Measurements from ENCODE around the gene KRTAP4-1.
"Not testable (repeated sequence)": the region's sequence is repeated elsewhere in the genome, so short reads cannot be mapped to it uniquely, and the experiment has no call there.

The KRTAP4-1 gene

GRCh38 chr17:41168121-41168520 is 16.6 kb downstream of the KRTAP4-1 start, which contains the start of gene KRTAP4-3:
Gene KRTAP4-3, minus strand, starts transcription at chr17:41168221. Its CDS starts 49 bp downstream, at chr17:41168172.
- FAIRE-seq = no peak

GRCh38 chr17:41167561-41167960 is 17.1 kb downstream of the KRTAP4-1 start:
- FAIRE-seq = no peak

GRCh38 chr17:41163828-41164227 is 20.9 kb downstream of the KRTAP4-1 start:
- no peak for FAIRE-seq

GRCh38 chr17:41160648-41161047 is 24.1 kb downstream of the KRTAP4-1 start, which contains the start of gene KRTAP4-4:
Gene KRTAP4-4, minus strand, starts transcription at chr17:41160748. Its CDS starts 57 bp downstream, at chr17:41160691.
- no peak for FAIRE-seq

- FAIRE-seq = not testable (repeated sequence)
Measured at GRCh38 chr17:41160190-41160589, 24.5 kb downstream of the KRTAP4-1 start.

- no peak for FAIRE-seq
Measured at GRCh38 chr17:41153856-41154255, 30.9 kb downstream of the KRTAP4-1 start.

- FAIRE-seq = no peak
Measured at GRCh38 chr17:41151525-41151924, 33.2 kb downstream of the KRTAP4-1 start.

GRCh38 chr17:41150026-41150425 is 34.7 kb downstream of the KRTAP4-1 start:
- FAIRE-seq = no peak

- FAIRE-seq = no peak
Measured at GRCh38 chr17:41149652-41149985, 35.1 kb downstream of the KRTAP4-1 start, which contains the start of gene KRTAP4-5. Gene KRTAP4-5, minus strand, starts transcription at chr17:41149825. Its CDS starts 58 bp downstream, at chr17:41149767.

- FAIRE-seq = not testable (repeated sequence)
Measured at GRCh38 chr17:41148971-41149651, 35.6 kb downstream of the KRTAP4-1 start.

GRCh38 chr17:41147531-41148204 is 37.0 kb downstream of the KRTAP4-1 start:
- no peak for FAIRE-seq

GRCh38 chr17:41145261-41145660 is 39.5 kb downstream of the KRTAP4-1 start:
- FAIRE-seq = no peak

- no peak for FAIRE-seq
Measured at GRCh38 chr17:41144846-41145245, 39.9 kb downstream of the KRTAP4-1 start.

GRCh38 chr17:41141361-41141760 is 43.4 kb downstream of the KRTAP4-1 start:
- no peak for FAIRE-seq

GRCh38 chr17:41140360-41141131 is 44.2 kb downstream of the KRTAP4-1 start, which contains the start of gene KRTAP4-6:
Gene KRTAP4-6, minus strand, starts transcription at chr17:41140544. Its CDS starts 57 bp downstream, at chr17:41140487.
- no peak for FAIRE-seq

- FAIRE-seq = not testable (repeated sequence)
Measured at GRCh38 chr17:41139865-41140264, 44.8 kb downstream of the KRTAP4-1 start.

Data from G401.6 (cell line).